NCI-H1436 (cell line): Measurements from ENCODE around the gene KIRREL3.

Experiments used
- DNase-seq: peaks from one replicate; lab custom pipeline; 2025; lab: John Stamatoyannopoulos, UW

Gene KIRREL3

DNA sequence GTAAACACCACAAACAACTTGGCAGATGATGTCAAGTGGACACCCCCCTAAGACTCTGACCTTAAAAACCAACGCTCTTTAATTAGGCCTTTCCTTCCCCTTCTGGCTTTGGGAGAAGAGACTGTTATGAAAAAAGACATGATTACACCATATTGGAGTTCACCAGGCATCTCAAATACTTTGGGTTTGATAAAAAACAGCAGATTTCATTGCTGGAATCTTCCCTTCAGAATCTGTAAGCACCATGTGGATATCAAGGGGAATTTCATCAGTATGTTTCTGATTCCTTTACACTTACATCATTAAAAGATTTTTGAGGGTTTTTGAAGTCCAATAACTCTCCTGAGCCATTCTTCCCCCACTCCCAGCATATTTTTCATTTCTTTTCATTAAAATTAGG, 85.6 kb downstream of the KIRREL3 start:
- no peak for DNase-seq

GRCh38 chr11:126914166-126914565, 86.4 kb downstream of the KIRREL3 start:
- no peak for DNase-seq

GRCh38 chr11:126904520-126904919, 96.0 kb downstream of the KIRREL3 start:
- DNase-seq: no peak

DNA sequence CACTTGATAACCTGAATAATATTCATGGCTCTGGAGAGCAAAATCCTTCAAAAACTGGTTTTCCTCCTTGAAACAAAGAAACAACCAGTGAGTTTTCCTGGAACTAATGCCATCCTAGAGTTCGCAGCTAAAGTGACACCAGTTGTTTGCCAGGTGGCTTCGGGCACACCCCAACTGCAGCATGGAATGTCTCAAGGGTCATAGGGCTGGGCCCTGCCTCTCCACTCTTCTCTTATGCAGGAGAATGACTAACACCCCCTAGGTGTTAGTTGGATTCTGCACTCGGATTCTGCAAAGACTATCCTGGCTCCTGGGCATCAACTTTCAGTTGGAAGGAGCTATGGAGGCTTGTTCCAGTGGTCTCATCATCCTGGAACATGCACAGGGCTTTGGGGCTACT, 98.8 kb downstream of the KIRREL3 start:
- no peak for DNase-seq

- DNase-seq: no peak
Observed at GRCh38 chr11:126899961-126900748, 100.4 kb downstream of the KIRREL3 start.

DNA sequence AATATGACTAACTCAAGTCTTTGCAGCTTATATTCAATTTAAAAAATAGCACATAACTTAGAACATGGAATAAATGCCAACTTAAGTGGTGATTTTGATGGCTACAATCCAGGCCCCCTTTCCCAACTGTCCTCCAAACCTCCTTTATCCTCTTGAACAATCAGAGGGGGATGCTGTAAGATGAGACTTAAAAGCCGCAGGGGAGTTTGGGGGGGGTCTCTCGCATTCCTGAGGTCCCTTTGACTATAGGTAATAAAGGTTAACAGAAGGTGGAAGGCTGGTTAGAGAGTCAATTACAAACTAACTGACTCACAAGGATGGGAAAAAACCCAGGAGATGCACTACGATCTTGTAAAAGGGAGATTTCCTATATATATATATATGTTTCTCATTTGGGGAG, 101.8 kb downstream of the KIRREL3 start:
- DNase-seq: no peak

GRCh38 chr11:126897430-126897829, 103.1 kb downstream of the KIRREL3 start:
- no peak for DNase-seq

- no peak for DNase-seq
Observed at GRCh38 chr11:126896025-126896424, 104.5 kb downstream of the KIRREL3 start.

GRCh38 chr11:126893796-126894195, 106.8 kb downstream of the KIRREL3 start:
- DNase-seq: no peak

- no peak for DNase-seq
Observed at GRCh38 chr11:126892756-126893155, 107.8 kb downstream of the KIRREL3 start.

DNA sequence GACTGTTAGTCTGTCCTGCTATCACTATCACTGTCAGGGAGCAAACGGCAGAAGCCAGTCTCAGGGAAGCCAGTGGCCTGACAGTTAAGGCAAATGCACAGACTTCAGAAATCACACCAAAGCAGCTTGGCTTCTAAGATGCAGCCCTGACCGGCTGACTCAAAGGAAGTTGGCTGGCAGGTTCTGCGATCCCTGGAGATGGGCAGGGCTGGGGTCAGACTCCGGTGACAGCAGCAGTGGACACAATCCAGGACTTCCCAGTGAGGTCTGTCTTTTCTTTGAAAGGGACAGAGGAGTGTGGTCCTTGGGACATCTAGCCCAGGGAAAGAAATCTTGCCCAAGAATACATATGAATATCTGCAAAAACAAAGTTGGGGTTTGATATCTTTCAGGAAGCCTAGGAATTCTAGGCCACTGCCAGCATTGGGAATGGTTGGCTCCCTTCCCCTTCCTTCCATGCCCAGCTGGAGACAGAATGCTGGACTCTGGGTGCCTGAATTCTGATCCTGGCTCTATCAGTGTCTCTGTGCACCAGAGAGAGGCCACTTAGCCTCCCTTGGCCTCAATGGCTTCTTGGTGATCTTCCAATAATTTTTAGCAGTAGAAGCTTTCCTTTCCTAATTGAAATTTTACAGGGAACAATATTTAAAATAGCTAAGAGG, 108.9 kb downstream of the KIRREL3 start:
- DNase-seq: no peak

DNA sequence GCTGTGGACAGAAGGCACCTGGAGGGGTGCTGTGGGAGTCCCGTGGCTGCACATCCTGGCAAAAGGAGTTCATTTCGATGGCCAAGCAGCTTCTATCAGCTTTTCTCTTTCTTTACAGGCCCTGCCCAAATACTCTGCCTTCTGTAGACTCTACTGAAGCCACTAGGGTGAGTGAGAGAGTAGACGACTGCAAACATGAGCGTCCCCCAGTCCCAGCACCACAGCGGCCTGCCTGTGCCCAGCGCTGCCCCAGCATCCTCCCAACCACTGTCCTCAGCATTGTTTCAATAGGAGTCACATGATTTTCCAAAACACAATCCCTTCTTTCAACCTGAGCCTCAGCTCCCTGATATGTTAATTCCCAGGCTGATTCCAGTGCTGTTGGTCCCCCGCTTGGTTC, 110.0 kb downstream of the KIRREL3 start:
- no peak for DNase-seq

DNA sequence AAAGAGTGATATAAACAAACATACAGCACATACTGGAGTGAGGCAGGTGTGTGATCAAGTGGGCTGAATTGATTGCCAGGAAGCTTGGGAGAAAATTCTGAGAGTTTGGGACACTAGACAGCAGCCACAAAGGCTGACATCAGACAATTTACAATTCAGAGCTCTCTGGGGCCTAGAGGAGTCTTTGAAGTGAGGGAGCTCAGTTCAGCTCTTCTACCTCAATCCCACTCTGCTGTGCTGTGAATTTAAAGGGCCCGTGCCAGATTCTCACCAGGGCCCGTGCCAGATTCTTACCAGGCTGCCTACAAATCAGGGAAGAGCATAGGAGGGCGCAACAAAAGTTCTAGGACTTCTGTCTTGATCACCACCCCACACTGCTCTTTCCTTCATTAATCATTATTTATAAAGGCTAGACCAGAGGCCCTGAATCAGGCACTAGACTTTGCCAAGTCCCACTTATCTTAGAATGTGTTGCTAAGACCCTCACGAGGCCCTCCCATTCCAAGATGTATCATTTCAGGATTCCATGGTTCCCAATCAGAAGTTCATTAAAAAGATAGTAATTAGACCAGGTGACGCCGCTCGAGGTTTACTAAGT, 112.4 kb downstream of the KIRREL3 start:
- no peak for DNase-seq

DNA sequence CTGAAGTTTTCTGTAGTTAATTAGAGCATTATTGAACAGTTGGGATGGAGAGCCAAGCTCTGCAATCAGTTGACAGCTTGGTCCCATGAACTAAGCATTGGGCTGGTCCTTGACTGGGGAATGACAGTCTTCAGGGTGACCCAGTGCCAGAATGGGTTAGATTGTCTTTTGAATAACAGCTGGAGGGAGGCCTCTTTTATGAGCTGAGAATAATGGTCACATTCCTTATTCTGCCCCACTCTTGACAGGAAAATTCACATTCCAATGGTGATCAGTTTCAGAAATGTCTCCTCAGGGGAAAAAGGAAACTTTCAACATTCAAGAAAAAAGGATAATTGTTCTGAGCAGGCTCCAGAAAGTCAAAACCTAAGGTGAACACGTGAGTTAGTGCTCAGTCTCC, 113.9 kb downstream of the KIRREL3 start:
- DNase-seq: no peak

GRCh38 chr11:126886085-126886484, 114.5 kb downstream of the KIRREL3 start:
- no peak for DNase-seq

- DNase-seq: no peak
Observed at GRCh38 chr11:126884594-126884993, 116.0 kb downstream of the KIRREL3 start.

GRCh38 chr11:126884192-126884591, 116.4 kb downstream of the KIRREL3 start:
- DNase-seq: no peak

DNA sequence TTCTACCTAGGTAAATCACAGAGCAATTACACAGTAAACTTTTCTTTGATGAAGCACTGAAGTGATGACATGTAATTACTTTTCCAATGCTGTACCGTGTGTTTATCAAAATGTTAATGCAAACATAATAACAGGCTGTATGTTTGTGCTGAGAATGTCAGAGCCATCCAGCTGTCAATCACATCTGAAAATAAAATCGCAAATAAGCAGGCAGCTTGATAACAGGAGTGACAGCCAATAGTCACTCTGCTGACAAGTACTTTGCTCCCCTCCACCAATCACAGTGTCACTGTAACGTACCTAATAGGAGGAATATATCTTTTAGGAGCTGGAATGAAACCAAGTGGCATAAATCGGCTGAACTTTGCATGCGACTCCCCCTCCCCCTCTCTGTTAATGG, 119.7 kb downstream of the KIRREL3 start:
- no peak for DNase-seq

GRCh38 chr11:126879516-126879915, 121.1 kb downstream of the KIRREL3 start:
- DNase-seq: no peak

DNA sequence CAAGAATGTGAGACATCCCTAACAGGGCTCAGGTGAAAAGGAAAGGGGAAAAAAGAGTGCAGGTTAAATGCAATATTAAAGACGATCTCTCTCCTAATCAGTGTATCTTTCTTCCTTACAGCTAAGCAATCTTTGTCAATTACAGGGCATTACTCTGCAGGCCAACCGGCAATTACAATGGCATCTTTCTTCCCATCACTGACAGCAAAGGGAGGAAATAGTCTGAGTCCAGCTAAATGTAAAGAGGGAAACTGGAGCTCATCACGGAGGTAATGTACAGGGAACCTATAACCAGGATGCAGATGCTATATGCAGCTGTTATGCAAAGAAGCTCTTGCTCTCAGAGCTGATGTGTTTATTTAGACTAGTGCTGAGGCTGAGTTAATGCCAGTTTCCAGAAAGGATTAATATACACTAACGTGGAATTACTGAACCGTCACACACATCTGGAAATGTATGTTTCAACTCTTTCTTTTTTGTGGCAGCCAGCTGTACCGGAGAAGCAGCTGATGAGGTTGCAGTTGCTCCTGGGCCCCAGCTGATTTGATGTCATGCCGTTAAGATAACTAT, 121.6 kb downstream of the KIRREL3 start:
- no peak for DNase-seq

DNA sequence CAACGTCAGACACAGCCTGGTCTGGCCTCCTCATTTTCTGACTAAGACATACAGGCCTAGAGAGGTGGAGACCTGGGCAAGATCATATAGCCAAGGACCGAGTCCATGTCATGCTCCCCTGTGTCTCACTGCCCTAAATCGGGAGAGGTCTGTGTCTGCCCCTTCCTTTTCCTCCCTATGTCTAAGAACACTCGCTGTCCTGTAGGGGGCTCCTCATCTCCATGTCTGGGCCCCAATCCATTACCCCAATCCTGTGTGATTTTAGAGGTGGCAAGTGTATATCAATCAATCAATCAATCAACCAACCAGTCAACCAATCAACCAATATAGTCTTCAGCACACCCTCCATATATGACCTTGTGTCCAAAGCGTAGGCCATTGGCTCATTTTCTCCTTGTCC, 125.7 kb downstream of the KIRREL3 start:
- DNase-seq: no peak

DNA sequence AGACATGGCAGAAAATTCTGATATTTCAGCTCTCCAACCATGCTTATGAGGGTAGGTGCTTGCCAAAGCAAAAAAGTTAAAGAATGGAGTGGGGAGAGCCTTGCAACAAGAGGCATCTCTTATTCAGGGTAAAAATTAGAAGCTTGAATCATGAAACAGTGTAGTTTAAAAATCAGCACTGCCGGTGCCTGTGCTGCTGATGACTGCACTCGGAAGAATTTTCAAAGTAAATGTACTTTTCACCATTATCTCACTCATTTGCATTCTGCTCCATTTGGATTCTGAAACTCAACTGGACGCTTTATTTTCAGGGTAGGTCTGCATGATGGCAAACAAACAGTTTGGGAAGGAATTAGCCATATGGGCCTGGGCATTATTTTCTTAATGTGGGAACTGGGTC, 126.3 kb downstream of the KIRREL3 start:
- no peak for DNase-seq

- DNase-seq: no peak
Observed at GRCh38 chr11:126871792-126872191, 128.8 kb downstream of the KIRREL3 start.
